Choroid plexus epithelial cell (primary cell): Measurements from ENCODE around the gene AP2A1.
"Not testable (repeated sequence)": the region's sequence is repeated elsewhere in the genome, so short reads cannot be mapped to it uniquely, and the experiment has no call there.

Experiments
- DNase-seq: peaks from one replicate; pipeline ENCODE4 v3.0.0-alpha.2; 2010; ENCODE audit warnings: low read depth
- H3K4me3 ChIP-seq: 2 replicates; pipeline ENCODE4 v1.5.1; 2011; ENCODE audit warnings: low read depth, mild to moderate bottlenecking, control low read depth, low read length, moderate library complexity
- TF ChIP-seq, protein P1 (sequence below): conservative IDR thresholded peaks from 2 replicates; pipeline ENCODE4 v1.5.1; 2011; ENCODE audit warnings: low read depth, mild to moderate bottlenecking, control low read depth, inconsistent platforms, low read length, moderate library complexity

The AP2A1 gene

GRCh38 chr19:49766930-49767299, at the start of gene AP2A1:
TSS of gene AP2A1 (plus strand) at chr19:49767001. CDS start at chr19:49767134, 133 bp downstream.
- DNase-seq, result no peak
- TF ChIP-seq, protein P1, sequence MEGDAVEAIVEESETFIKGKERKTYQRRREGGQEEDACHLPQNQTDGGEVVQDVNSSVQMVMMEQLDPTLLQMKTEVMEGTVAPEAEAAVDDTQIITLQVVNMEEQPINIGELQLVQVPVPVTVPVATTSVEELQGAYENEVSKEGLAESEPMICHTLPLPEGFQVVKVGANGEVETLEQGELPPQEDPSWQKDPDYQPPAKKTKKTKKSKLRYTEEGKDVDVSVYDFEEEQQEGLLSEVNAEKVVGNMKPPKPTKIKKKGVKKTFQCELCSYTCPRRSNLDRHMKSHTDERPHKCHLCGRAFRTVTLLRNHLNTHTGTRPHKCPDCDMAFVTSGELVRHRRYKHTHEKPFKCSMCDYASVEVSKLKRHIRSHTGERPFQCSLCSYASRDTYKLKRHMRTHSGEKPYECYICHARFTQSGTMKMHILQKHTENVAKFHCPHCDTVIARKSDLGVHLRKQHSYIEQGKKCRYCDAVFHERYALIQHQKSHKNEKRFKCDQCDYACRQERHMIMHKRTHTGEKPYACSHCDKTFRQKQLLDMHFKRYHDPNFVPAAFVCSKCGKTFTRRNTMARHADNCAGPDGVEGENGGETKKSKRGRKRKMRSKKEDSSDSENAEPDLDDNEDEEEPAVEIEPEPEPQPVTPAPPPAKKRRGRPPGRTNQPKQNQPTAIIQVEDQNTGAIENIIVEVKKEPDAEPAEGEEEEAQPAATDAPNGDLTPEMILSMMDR, result no peak
- H3K4me3 ChIP-seq, result peak within 1 kb of the TSS; percentile 95

DNA sequence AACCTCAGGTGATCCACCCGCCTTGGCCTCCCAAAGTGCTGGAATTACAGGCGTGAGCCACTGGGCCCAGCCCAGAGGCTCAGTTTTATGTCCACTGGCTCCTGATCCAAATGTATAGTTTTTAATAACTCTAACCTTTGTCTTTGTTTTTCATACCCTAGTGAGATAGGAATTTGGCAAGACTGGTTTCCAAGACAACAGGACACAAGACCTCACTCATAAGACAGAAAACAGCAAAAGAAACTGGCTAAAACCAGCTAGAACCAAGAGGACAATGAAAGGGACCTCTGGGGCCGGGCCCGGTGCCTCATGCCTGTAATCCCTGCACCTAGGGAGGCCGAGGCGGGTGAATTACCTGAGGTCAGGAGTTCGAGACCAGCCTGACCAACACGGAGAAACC, 48.3 kb upstream of the AP2A1 start:
- TF ChIP-seq, protein P1, result no peak
- peak; percentile 93 for DNase-seq
- H3K4me3 ChIP-seq, result no peak overlapping the region

- H3K4me3 ChIP-seq, result no peak overlapping the region
- DNase-seq, result no peak
- TF ChIP-seq, protein P1, result no peak
Measured at GRCh38 chr19:49718991-49719390, 47.8 kb upstream of the AP2A1 start.

- H3K4me3 ChIP-seq, DNase-seq: not testable (repeated sequence)
Measured at GRCh38 chr19:49719420-49719819, 47.4 kb upstream of the AP2A1 start.

DNA sequence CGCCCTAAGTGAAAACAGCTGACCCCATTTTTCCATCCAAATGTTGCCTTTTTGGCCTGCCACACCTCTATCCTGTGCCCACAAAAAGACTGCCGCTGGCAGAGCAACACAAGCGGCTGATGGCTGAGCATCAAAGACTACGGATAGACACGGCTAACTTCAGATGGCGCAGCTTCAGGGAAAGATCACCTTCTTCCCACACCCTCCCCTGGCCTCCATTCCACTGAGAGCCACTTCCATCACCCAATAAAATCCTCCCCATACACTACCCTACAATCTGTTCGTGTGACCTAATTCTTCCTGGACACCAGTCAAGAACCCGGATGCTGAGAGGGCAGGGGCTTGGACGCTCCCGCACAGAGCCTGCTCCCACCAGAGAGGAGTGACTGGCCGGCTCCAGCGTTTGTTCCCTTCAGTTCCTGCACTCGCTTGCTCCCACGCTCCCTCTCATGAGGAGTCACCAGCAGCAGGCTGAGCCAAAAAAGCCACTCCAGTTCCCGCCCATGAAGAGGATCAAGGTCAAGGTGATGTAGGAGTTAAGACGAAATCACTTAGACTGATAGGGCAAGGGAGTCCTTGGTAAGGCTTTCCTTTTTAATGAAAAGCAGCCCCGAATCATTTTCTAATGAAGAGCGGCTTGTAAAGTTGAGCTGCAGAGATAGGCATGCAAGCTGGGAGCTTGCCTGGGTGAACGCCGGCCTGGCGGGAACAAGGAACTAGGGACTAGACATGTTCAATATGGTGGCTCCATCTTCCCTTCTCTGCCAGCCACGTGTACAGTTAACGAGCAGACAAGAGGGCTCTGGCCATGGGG, 39.4 kb upstream of the AP2A1 start:
- DNase-seq, result peak; percentile 54
- no peak overlapping the region for H3K4me3 ChIP-seq
- TF ChIP-seq, protein P1, result no peak

GRCh38 chr19:49730166-49730565, 36.6 kb upstream of the AP2A1 start:
- H3K4me3 ChIP-seq, result no peak overlapping the region
- TF ChIP-seq, protein P1, result no peak
- no peak for DNase-seq

- no peak overlapping the region for H3K4me3 ChIP-seq
- TF ChIP-seq, protein P1, result no peak
- no peak for DNase-seq
Measured at GRCh38 chr19:49738268-49738667, 28.5 kb upstream of the AP2A1 start.
